ENCODE measurements around the gene FBXL15.

The FBXL15 gene

GRCh38 chr10:102420714-102421506, at the start of gene FBXL15:
FBXL15 (plus strand) TSS chr10:102420836; CDS start chr10:102421130, 294 bp downstream.
- peak; percentile 94 for DNase-seq

GRCh38 chr10:102371295-102371694, 49.3 kb upstream of the FBXL15 start:
- DNase-seq, result no peak

GRCh38 chr10:102375250-102375649, 45.4 kb upstream of the FBXL15 start:
- DNase-seq, result no peak

GRCh38 chr10:102375867-102376266, 44.8 kb upstream of the FBXL15 start:
- no peak for DNase-seq

- no peak for DNase-seq
Measured at GRCh38 chr10:102376901-102377300, 43.7 kb upstream of the FBXL15 start.

- no peak for DNase-seq
Measured at GRCh38 chr10:102379383-102379782, 41.3 kb upstream of the FBXL15 start.

GRCh38 chr10:102381983-102382382, 38.7 kb upstream of the FBXL15 start:
- no peak for DNase-seq

- no peak for DNase-seq
Measured at GRCh38 chr10:102382871-102383270, 37.8 kb upstream of the FBXL15 start.

GRCh38 chr10:102384053-102384452, 36.6 kb upstream of the FBXL15 start:
- DNase-seq, result no peak

GRCh38 chr10:102384606-102385429, 35.8 kb upstream of the FBXL15 start:
- no peak for DNase-seq

- DNase-seq, result no peak
Measured at GRCh38 chr10:102389894-102390293, 30.7 kb upstream of the FBXL15 start.

GRCh38 chr10:102392306-102392705, 28.3 kb upstream of the FBXL15 start:
- no peak for DNase-seq

- DNase-seq, result no peak
Measured at GRCh38 chr10:102393411-102394078, 27.1 kb upstream of the FBXL15 start.

GRCh38 chr10:102394079-102394800, 26.4 kb upstream of the FBXL15 start:
- peak; percentile 99 for DNase-seq

GRCh38 chr10:102394801-102395399, 25.7 kb upstream of the FBXL15 start:
- DNase-seq, result no peak

- peak; percentile 93 for DNase-seq
Measured at GRCh38 chr10:102395400-102396316, 25.0 kb upstream of the FBXL15 start, which contains the start of gene NFKB2. NFKB2 (plus strand) TSS chr10:102395705; CDS start chr10:102395960, 255 bp downstream.

GRCh38 chr10:102396317-102396650, 24.4 kb upstream of the FBXL15 start:
- no peak for DNase-seq

- DNase-seq, result no peak
Measured at GRCh38 chr10:102396730-102397151, 23.9 kb upstream of the FBXL15 start.

- no peak for DNase-seq
Measured at GRCh38 chr10:102397222-102398171, 23.1 kb upstream of the FBXL15 start.
